A549 (cell line): ENCODE data around the gene PLET1. TPM values are rescaled to one million over a fixed set of nuclear protein-coding genes. Genes with fewer than 3 reads are reported as not detected.

ENCODE experiments used
- ATAC-seq, 2 experiments: fragments of 200-7000 bp in 1 of 2; fragments of >200 bp in 1 of 2; cut with Nextera tagmentation in 1 of 2; cut with Tn5 transposase in 1 of 2; 3 replicates each; pipeline versions ENCODE4 v1.8.0 to v1.9.1; 2018 to 2020; ENCODE audit warnings: mild to moderate bottlenecking in 1 of 2, moderate library complexity in 1 of 2
- CTCF ChIA-PET: fragments of 300-600 bp; sonication (Branson Sonifier 250); formaldehyde crosslinking; extraction: SDS; loops from one replicate; lab custom pipeline; 2021; ENCODE audit warnings: antibody characterized with exemption, inconsistent platforms; lab: Yijun Ruan, JAX
- POLR2A ChIA-PET: fragments of 350-600 bp; formaldehyde crosslinking; extraction: SDS; loops from one replicate; lab custom pipeline; 2021; ENCODE audit warnings: antibody characterized with exemption, inconsistent platforms; lab: Yijun Ruan, JAX
- DNase-seq, 2 experiments: peaks; one replicate each; pipeline versions ENCODE4 v3.0.0 to v3.0.0-alpha.2; 2011 to 2016; ENCODE audit warnings: low read depth in 1 of 2, low spot score in 1 of 2
- FAIRE-seq: peaks from 2 replicates; lab custom pipeline; 2011; peaks lifted over from hg19 to GRCh38; lab: Jason Lieb, UNC
- H3K27ac ChIP-seq, 2 experiments: fragments of >200 bp; sonication (Bioruptor Twin); formaldehyde crosslinking; 3 replicates each; pipeline ENCODE4 v1.5.1; 2016 to 2017
- H3K4me1 ChIP-seq: fragments of >200 bp; sonication (Bioruptor Twin); formaldehyde crosslinking; 3 replicates; pipeline ENCODE4 v1.6.1; 2016
- H3K4me2 ChIP-seq: fragments of >200 bp; sonication (Bioruptor Twin); formaldehyde crosslinking; 3 replicates; pipeline ENCODE4 v1.6.1; 2016
- H3K4me3 ChIP-seq: fragments of >200 bp; sonication (Bioruptor Twin); formaldehyde crosslinking; 3 replicates; pipeline ENCODE4 v1.5.1; 2016
- H3K9me3 ChIP-seq: fragments of >200 bp; sonication (Bioruptor Twin); formaldehyde crosslinking; 3 replicates; pipeline ENCODE4 v1.6.1; 2016
- BCL3 ChIP-seq: fragments of >200 bp; sonication (Bioruptor Twin); formaldehyde crosslinking; IDR thresholded peaks from 3 replicates; pipeline ENCODE4 v1.6.1; 2016
- BHLHE40 ChIP-seq: IDR thresholded peaks from 2 replicates; pipeline ENCODE4 v1.6.1; 2012; ENCODE audit warnings: low read depth, low read length, inconsistent platforms
- CBX8 ChIP-seq: fragments of 200-600 bp; sonication (generic); IDR thresholded peaks from 2 replicates; pipeline ENCODE4 v1.6.1; 2016
- CEBPB ChIP-seq, 2 experiments: fragments of >200 bp in 1 of 2; sonication (Bioruptor Twin) in 1 of 2; formaldehyde crosslinking in 1 of 2; IDR thresholded peaks; 2 replicates each; pipeline ENCODE4 v1.6.1; 2012 to 2016
- CHD4 ChIP-seq: fragments of 200-600 bp; sonication (generic); IDR thresholded peaks from 2 replicates; pipeline ENCODE4 v1.6.1; 2016; ENCODE audit warnings: antibody characterized with exemption, mild to moderate bottlenecking, borderline replicate concordance
- CTCF ChIP-seq: fragments of >200 bp; sonication (Bioruptor Twin); formaldehyde crosslinking; IDR thresholded peaks from 3 replicates; pipeline ENCODE4 v1.5.1; 2016
- EHMT2 ChIP-seq: fragments of 200-600 bp; sonication (generic); IDR thresholded peaks from 2 replicates; pipeline ENCODE4 v1.6.1; 2016; ENCODE audit warnings: antibody characterized with exemption, low read depth, mild to moderate bottlenecking, moderate library complexity
- ELK1 ChIP-seq: fragments of 150-350 bp; IDR thresholded peaks from 2 replicates; pipeline ENCODE4 v1.6.1; 2014; ENCODE audit warnings: low read depth, mild to moderate bottlenecking, low read length
- EP300 ChIP-seq, 2 experiments: fragments of >200 bp; sonication (Bioruptor Twin); formaldehyde crosslinking; IDR thresholded peaks; 2 replicates in 1 of 2; 3 replicates in 1 of 2; pipeline ENCODE4 v1.6.1; 2016 to 2017
- ESRRA ChIP-seq: fragments of 150-350 bp; IDR thresholded peaks from 2 replicates; pipeline ENCODE4 v1.6.1; 2014; ENCODE audit warnings: mild to moderate bottlenecking, low read length, borderline replicate concordance
- HDAC2 ChIP-seq: fragments of 200-600 bp; sonication (generic); IDR thresholded peaks from 2 replicates; pipeline ENCODE4 v1.6.1; 2016
- HOXA7 ChIP-seq: fragments of 250-450 bp; sonication (Bioruptor Pico); IDR thresholded peaks from 2 replicates; pipeline ENCODE4 v1.5.0; 2020; ENCODE audit warnings: mild to moderate bottlenecking, moderate library complexity
- HOXB13 ChIP-seq: fragments of 250-450 bp; sonication (Bioruptor Pico); IDR thresholded peaks from 2 replicates; pipeline ENCODE4 v1.5.0; 2020; ENCODE audit warnings: low read depth, mild to moderate bottlenecking, moderate library complexity
- MAFK ChIP-seq: fragments of 450-650 bp; IDR thresholded peaks from 2 replicates; pipeline ENCODE4 v1.6.1; 2014; ENCODE audit not compliant: partially characterized antibody
- NR3C1 ChIP-seq: fragments of >200 bp; sonication (Bioruptor Twin); formaldehyde crosslinking; IDR thresholded peaks from 3 replicates; pipeline ENCODE4 v1.6.1; 2017
- PHF8 ChIP-seq: fragments of 200-600 bp; sonication (generic); IDR thresholded peaks from 2 replicates; pipeline ENCODE4 v1.6.1; 2016; ENCODE audit warnings: low read depth, mild to moderate bottlenecking, antibody characterized with exemption, moderate library complexity, borderline replicate concordance
- POLR2AphosphoS2 ChIP-seq: conservative IDR thresholded peaks from 2 replicates; pipeline ENCODE4 v1.6.1; 2012; ENCODE audit warnings: low read length, improper control_type of control experiment, inconsistent platforms
- RAD21 ChIP-seq, 2 experiments: fragments of >200 bp in 1 of 2; sonication (Bioruptor Twin) in 1 of 2; formaldehyde crosslinking in 1 of 2; IDR thresholded peaks in 1 of 2; conservative IDR thresholded peaks in 1 of 2; 2 replicates in 1 of 2; 3 replicates in 1 of 2; pipeline ENCODE4 v1.6.1; 2012 to 2018; ENCODE audit warnings: inconsistent platforms in 1 of 2
- RCOR1 ChIP-seq: fragments of 150-350 bp; IDR thresholded peaks from 2 replicates; pipeline ENCODE4 v1.6.1; 2014; ENCODE audit warnings: antibody characterized with exemption, low read length, low read depth
- RFX5 ChIP-seq: fragments of 450-650 bp; IDR thresholded peaks from 2 replicates; pipeline ENCODE4 v1.7.1; 2014; ENCODE audit warnings: antibody characterized with exemption, mild to moderate bottlenecking, moderate library complexity
- RNF2 ChIP-seq: fragments of 200-600 bp; sonication (generic); IDR thresholded peaks from 2 replicates; pipeline ENCODE4 v1.6.1; 2016; ENCODE audit warnings: low read depth, mild to moderate bottlenecking, antibody characterized with exemption, moderate library complexity, borderline replicate concordance
- TP53 ChIP-seq: fragments of 250-450 bp; sonication (Bioruptor Pico); IDR thresholded peaks from 2 replicates; pipeline ENCODE4 v1.5.0; 2021; ENCODE audit warnings: mild to moderate bottlenecking, moderate library complexity
- USF2 ChIP-seq: fragments of 450-650 bp; IDR thresholded peaks from 2 replicates; pipeline ENCODE4 v1.6.1; 2014; ENCODE audit warnings: antibody characterized with exemption
- ZFP36 ChIP-seq: fragments of 450-650 bp; IDR thresholded peaks from 2 replicates; pipeline ENCODE4 v1.6.1; 2014; ENCODE audit warnings: borderline replicate concordance; ENCODE audit not compliant: partially characterized antibody
- ZSCAN20 ChIP-seq: fragments of 250-450 bp; sonication (Bioruptor Pico); IDR thresholded peaks from 2 replicates; pipeline ENCODE4 v1.8.0; 2022; ENCODE audit warnings: mild to moderate bottlenecking, moderate library complexity
- whole genome bisulfite sequencing: methylation state at CpG from one replicate; pipeline ENCODE4 v1.1.6; 2017; ENCODE audit errors: missing lambda C conversion rate; 5-methylcytosine and 5-hydroxymethylcytosine counted together
- polyA plus RNA-seq, 4 experiments: library from polyadenylated mRNA; depleted of rRNA in 3 of 4; stranded (reverse); fragments of >200 nt; fragmentation: RNase III in 1 of 4; extraction: RNeasy Plus Mini Kit Qiagen cat#74134 plus additional on column Dnase treatment in 1 of 4; gene quantifications; 2 replicates in 3 of 4; 3 replicates in 1 of 4; pipeline ENCODE4 v1.2.3, GENCODE V29; 2011 to 2017

Gene PLET1
- polyA plus RNA-seq, 2 of the 4 experiments (the other 2 are of a cell fraction), result not detected

- DNase-seq (no peak), ATAC-seq (no peak), FAIRE-seq (no peak)
- H3K4me1 ChIP-seq, result peaks cover 9% of the 10 kb centered on the region; the same call in 2 of the 3 replicates
- no peaks in the 10 kb centered on the region; the same call in 1 of the 3 replicates for H3K9me3 ChIP-seq
- H3K4me3 ChIP-seq, result no peak overlapping the region
- H3K4me2 ChIP-seq, result 0 out of 3 replicates have a peak overlapping the region, but pooled peaks have one; percentile 25
- POLR2A ChIA-PET, result no interaction called here
- TF ChIP-seq HOXA7 (CRISPR knock-in tag) (no peak), MAFK (no peak), TP53 (CRISPR knock-in tag) (no peak), HOXB13 (CRISPR knock-in tag) (no peak), POLR2AphosphoS2 (no peak), HDAC2 (no peak), RFX5 (no peak), RCOR1 (no peak), BCL3 (no peak), CBX8 (no peak), RNF2 (no peak), BHLHE40 (no peak), ESRRA (no peak), ZSCAN20 (no peak), USF2 (no peak), ZFP36 (no peak), ELK1 (no peak), CTCF (no peak), EP300 (IDR thresholded peaks at IDR 0.05) (no peak), PHF8 (no peak)
- whole genome bisulfite sequencing, result 38% methylated on average over 2 of the region's 2 CpGs
- CTCF ChIA-PET, result no interaction called here
- H3K27ac ChIP-seq, result peak overlapping the region in 1 of 2 experiments; percentile 51; a peak in 2 of 6 replicates
Observed at GRCh38 chr11:112293614-112294013, 33.0 kb upstream of the PLET1 start.

GRCh38 chr11:112292785-112293407 lies 32.2 kb upstream of the PLET1 start:
- CTCF ChIA-PET, result interaction anchor here (1.6 kb wide), 1 partner anchor 273 kb away, joined by 3 read pairs; no protein-coding TSS in a partner anchor
- ATAC-seq (no peak), DNase-seq (peak in 1 of 2 experiments; percentile 16), FAIRE-seq (no peak)
- no peaks in the 10 kb centered on the region; the same call in 1 of the 3 replicates for H3K9me3 ChIP-seq
- no peak for TF ChIP-seq ZSCAN20
- no peak for TF ChIP-seq BCL3
- no peak for TF ChIP-seq CHD4
- TF ChIP-seq RAD21 (conservative IDR thresholded peaks at IDR 0.05 in 1 of 2, IDR thresholded peaks at IDR 0.05 in 1 of 2), result no peak
- TF ChIP-seq CEBPB (IDR thresholded peaks at IDR 0.05), result 0 out of 4 replicates have a peak, but pooled peaks of 1 of the 2 experiments have one; percentile 7
- no peak for TF ChIP-seq RNF2
- no peak for TF ChIP-seq EHMT2
- no peak for TF ChIP-seq NR3C1
- H3K27ac ChIP-seq, result no peak overlapping the region
- H3K4me1 ChIP-seq, result peaks cover 9% of the 10 kb centered on the region; the same call in 2 of the 3 replicates
- no peak overlapping the region for H3K4me3 ChIP-seq
- H3K4me2 ChIP-seq, result 0 out of 3 replicates have a peak overlapping the region, but pooled peaks have one; percentile 25
- POLR2A ChIA-PET, result no interaction called here
